Memory B cell (primary cell): ENCODE results near the gene GAPVD1.
"Not testable (repeated sequence)": the region's sequence is repeated elsewhere in the genome, so short reads cannot be mapped to it uniquely, and the experiment has no call there.

Experiments
- ATAC-seq: fragments of 150-1000 bp; cut with Tn5 transposase; 2 replicates; pipeline ENCODE4 v1.10.0; 2021; ENCODE audit warnings: low read depth, mild to moderate bottlenecking, moderate library complexity
- DNase-seq, 2 donors: peaks; one replicate each; pipeline ENCODE4 v3.0.0; 2022; ENCODE audit warnings: low spot score in 2 of 2
- H3K27ac Mint-ChIP-seq: one replicate; pipeline ENCODE4 v1.8.0; 2022; ENCODE audit warnings: mild to moderate bottlenecking, moderate library complexity, mixed read lengths
- H3K27me3 Mint-ChIP-seq: one replicate; pipeline ENCODE4 v1.8.0; 2022; ENCODE audit warnings: mixed read lengths
- H3K36me3 Mint-ChIP-seq: one replicate; pipeline ENCODE4 v1.8.0; 2022; ENCODE audit warnings: mild to moderate bottlenecking, mixed read lengths
- H3K4me1 Mint-ChIP-seq: one replicate; pipeline ENCODE4 v1.8.0; 2022; ENCODE audit warnings: mixed read lengths
- H3K4me3 Mint-ChIP-seq: one replicate; pipeline ENCODE4 v1.8.0; 2022; ENCODE audit warnings: mild to moderate bottlenecking, moderate library complexity, mixed read lengths
- H3K9me3 Mint-ChIP-seq: one replicate; pipeline ENCODE4 v1.8.0; 2022; ENCODE audit warnings: mixed read lengths

The GAPVD1 gene

DNA sequence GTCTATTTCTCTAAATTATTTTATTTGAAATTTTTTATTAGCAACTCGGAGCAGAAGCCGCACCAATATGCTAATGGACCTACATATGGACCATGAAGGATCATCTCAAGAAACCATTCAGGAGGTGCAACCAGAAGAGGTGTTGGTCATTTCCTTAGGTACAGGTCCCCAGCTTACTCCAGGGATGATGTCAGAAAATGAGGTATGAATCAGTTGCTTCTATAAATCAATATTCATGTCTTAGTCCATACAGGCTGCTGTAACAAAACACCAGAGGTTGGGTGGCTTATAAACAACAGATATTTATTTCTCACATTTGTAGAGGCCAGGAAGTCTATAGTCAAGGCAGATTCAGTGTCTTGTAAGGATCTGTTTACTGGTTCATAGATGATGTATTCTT lies 50.8 kb downstream of the GAPVD1 start:
- no peaks in the 10 kb centered on the region for H3K9me3 Mint-ChIP-seq
- DNase-seq: no peak
- H3K4me3 Mint-ChIP-seq: no peak overlapping the region
- peaks cover 43% of the 10 kb centered on the region for H3K36me3 Mint-ChIP-seq
- no peaks in the 10 kb centered on the region for H3K27me3 Mint-ChIP-seq
- no peak overlapping the region for H3K27ac Mint-ChIP-seq
- H3K4me1 Mint-ChIP-seq: no peaks in the 10 kb centered on the region
- no peak for ATAC-seq

DNA sequence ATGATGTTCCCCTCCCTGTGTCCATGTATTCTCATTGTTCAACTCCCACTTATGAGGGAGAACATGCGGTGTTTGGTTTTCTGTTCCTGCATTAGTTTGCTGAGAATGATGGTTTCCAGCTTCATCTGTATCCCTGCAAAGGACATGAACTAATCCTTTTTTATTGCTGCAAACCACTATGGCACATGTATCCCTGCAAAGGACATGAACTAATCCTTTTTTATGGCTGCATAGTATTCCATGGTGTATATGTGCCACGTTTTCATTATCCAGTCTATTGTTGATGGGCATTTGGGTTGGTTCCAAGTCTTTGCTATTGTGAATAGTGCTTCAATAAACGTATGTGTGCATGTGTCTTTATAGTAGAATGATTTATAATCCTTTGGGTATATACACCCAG lies 54.7 kb downstream of the GAPVD1 start:
- H3K27me3 Mint-ChIP-seq, H3K9me3 Mint-ChIP-seq, H3K27ac Mint-ChIP-seq, H3K4me1 Mint-ChIP-seq, ATAC-seq, H3K4me3 Mint-ChIP-seq, DNase-seq: not testable (repeated sequence)
- peaks cover 46% of the 10 kb centered on the region for H3K36me3 Mint-ChIP-seq

DNA sequence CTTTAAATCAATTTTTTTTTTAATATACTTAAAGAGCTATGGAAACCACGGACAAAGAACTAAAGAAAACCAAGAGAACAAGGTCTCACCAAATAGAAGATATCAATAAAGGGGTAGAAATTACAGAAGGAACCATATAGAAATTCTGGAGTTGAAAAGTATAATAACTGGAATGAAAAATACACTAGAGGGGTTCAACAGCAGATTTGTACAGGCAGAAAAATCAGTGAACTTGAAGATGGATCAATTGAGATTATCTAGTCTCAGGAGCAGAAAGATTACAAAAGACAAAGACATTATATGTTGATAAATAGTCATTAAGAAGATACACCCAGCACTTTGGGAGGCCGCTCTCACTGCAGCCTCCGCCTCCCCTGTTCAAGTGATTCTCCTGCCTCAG lies 56.1 kb downstream of the GAPVD1 start:
- ATAC-seq: no peak
- no peak overlapping the region for H3K4me3 Mint-ChIP-seq
- H3K4me1 Mint-ChIP-seq: no peaks in the 10 kb centered on the region
- H3K27me3 Mint-ChIP-seq: no peaks in the 10 kb centered on the region
- no peak for DNase-seq
- peaks cover 3% of the 10 kb centered on the region for H3K9me3 Mint-ChIP-seq
- H3K27ac Mint-ChIP-seq: no peak overlapping the region
- peaks cover 43% of the 10 kb centered on the region for H3K36me3 Mint-ChIP-seq

DNA sequence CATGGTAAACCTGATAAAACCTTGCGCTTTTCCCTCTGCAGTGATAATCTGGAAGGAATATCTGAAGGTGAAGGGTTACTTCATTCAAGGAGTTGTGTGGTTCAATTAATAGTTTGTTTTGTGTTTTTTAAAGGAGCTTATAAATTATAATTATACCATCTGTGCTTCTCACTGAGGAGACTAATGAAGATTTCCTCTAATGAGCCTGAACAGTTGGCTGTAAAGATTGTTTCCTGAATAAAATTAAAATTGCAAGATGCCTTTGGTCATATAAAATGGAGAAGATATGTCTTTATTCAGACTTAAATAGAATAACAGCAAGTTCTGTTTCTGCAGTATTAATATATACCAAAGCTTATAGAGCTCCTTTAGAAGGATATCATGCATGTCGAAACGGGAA lies 59.9 kb downstream of the GAPVD1 start:
- Mint-ChIP-seq H3K4me1 (no peaks in the 10 kb centered on the region), H3K27ac (no peak overlapping the region), H3K4me3 (no peak overlapping the region), H3K36me3 (peaks cover 33% of the 10 kb centered on the region), H3K9me3 (peaks cover 3% of the 10 kb centered on the region), H3K27me3 (no peaks in the 10 kb centered on the region)
- no peak for DNase-seq
- ATAC-seq: no peak

DNA sequence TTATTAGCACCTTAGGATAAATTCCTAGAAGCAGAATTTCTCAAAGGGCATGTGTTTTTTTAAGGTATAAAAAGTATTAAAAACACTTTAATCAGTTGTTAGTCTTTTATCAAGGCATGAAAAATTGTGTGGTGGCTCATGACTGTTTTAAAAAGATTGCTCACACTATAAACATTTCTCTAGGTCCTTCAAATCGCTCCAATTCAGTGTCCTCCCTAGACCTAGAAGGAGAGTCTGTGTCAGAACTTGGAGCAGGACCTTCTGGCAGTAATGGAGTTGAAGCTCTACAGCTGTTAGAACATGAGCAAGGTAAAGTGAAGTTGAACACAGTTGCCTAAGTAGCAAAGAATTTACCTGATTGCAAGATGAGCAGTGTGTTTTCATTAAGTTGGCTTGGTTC lies 62.0 kb downstream of the GAPVD1 start:
- ATAC-seq: no peak
- DNase-seq: no peak
- no peaks in the 10 kb centered on the region for H3K4me1 Mint-ChIP-seq
- H3K4me3 Mint-ChIP-seq: no peak overlapping the region
- no peak overlapping the region for H3K27ac Mint-ChIP-seq
- no peaks in the 10 kb centered on the region for H3K27me3 Mint-ChIP-seq
- H3K36me3 Mint-ChIP-seq: peaks cover 21% of the 10 kb centered on the region
- no peaks in the 10 kb centered on the region for H3K9me3 Mint-ChIP-seq

DNA sequence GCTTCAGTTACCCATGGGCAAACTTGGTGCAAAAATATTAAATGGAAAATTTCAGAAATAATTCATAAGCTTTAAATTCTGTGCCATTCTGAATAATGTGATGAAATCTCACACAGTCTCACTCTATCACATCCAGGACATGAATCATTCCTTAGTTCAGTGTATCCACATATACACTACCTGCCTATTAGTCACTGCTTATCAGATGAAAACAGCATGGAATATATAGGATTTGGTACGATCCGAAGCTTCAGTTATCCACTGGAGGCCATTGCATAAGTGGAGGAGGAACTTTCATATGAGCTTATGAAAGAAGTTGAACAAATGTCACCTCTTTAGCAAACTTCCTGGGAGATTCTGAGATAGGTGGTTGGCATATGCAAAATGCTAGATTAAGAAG lies 64.2 kb downstream of the GAPVD1 start:
- Mint-ChIP-seq H3K4me1 (no peaks in the 10 kb centered on the region), H3K27me3 (no peaks in the 10 kb centered on the region), H3K27ac (no peak overlapping the region), H3K4me3 (no peak overlapping the region), H3K36me3 (peaks cover 26% of the 10 kb centered on the region), H3K9me3 (no peaks in the 10 kb centered on the region)
- ATAC-seq (no peak), DNase-seq (no peak)

DNA sequence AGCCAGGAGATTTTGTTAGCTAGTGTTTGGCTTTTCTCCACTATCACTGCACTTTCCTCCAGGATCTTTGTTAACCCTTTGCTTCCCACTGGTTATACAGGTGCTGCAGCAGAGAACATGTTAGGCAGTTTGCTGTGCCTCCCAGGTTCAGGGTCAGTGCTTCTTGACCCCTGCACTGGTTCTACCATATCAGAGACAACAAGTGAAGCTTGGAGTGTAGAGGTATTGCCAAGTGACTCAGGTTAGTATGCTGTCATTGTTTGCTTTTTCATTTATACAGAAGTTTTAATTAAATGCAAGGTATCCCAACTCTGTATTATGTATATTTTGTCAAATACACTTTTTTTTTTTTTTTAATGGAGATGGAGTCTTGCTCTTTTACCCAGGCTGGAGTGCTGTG lies 68.4 kb downstream of the GAPVD1 start:
- DNase-seq (no peak), ATAC-seq (no peak)
- Mint-ChIP-seq H3K36me3 (peaks cover 30% of the 10 kb centered on the region), H3K27ac (no peak overlapping the region), H3K4me1 (no peaks in the 10 kb centered on the region), H3K9me3 (no peaks in the 10 kb centered on the region), H3K4me3 (no peak overlapping the region), H3K27me3 (no peaks in the 10 kb centered on the region)

DNA sequence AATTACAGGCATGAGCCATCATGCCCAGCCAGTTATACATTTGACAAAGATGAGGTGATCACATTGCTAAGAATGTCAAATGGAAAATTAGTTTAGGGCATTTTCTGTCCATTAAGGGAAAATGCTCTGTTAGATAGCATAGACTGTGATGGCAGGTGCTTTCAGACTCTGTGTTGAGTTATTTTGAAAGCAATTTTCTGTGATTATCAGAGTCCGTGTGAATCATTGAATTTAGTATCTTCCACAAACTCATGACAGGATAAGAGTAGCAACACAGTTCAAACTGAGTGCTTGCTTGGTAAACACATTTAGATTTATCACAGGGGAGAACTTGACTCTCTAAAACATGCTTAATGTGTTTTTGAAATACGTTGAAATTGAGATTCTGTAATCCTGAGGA lies 69.0 kb downstream of the GAPVD1 start:
- H3K27ac Mint-ChIP-seq: no peak overlapping the region
- H3K4me3 Mint-ChIP-seq: no peak overlapping the region

DNA sequence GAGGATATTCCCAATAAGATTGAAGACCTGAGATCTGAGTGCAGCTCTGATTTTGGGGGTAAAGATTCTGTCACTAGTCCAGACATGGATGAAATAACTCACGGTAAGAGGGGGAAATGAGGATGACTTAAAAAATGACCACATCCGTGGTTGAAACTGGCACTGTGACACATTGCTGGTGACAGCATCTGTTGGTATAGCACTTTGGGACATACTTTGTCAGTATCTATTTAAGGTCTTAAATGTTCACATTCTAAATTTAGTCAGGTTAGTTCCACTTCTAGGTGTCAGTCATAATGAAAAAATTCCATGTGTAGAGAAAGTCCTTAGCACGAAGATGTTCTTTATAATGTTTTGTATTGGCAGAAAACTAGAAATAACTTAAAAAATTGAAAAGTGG lies 70.9 kb downstream of the GAPVD1 start:
- no peaks in the 10 kb centered on the region for H3K27me3 Mint-ChIP-seq
- no peak overlapping the region for H3K27ac Mint-ChIP-seq
- no peak overlapping the region for H3K4me3 Mint-ChIP-seq
- H3K9me3 Mint-ChIP-seq: no peaks in the 10 kb centered on the region
- DNase-seq: no peak
- peaks cover 24% of the 10 kb centered on the region for H3K36me3 Mint-ChIP-seq
- H3K4me1 Mint-ChIP-seq: no peaks in the 10 kb centered on the region
- ATAC-seq: no peak

More for the DNA sequence above, 69.0 kb downstream of the GAPVD1 start:
- no peaks in the 10 kb centered on the region for H3K4me1 Mint-ChIP-seq
- H3K27me3 Mint-ChIP-seq: no peaks in the 10 kb centered on the region
- DNase-seq (no peak), ATAC-seq (no peak)
- peaks cover 30% of the 10 kb centered on the region for H3K36me3 Mint-ChIP-seq
- no peaks in the 10 kb centered on the region for H3K9me3 Mint-ChIP-seq

DNA sequence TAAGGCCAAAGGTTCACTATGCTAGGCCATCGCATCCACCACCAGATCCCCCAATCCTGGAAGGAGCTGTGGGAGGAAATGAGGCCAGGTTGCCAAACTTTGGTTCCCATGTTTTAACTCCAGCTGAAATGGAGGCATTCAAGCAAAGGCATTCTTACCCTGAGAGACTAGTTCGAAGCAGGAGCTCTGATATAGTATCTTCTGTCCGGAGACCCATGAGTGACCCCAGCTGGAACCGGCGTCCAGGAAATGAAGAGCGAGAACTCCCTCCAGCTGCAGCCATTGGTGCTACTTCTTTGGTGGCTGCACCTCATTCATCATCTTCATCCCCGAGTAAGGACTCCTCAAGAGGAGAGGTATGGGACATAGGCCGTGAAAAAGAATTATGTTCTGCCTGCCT lies 75.6 kb downstream of the GAPVD1 start:
- Mint-ChIP-seq H3K9me3 (no peaks in the 10 kb centered on the region), H3K4me1 (no peaks in the 10 kb centered on the region)
- no peak for ATAC-seq

DNA sequence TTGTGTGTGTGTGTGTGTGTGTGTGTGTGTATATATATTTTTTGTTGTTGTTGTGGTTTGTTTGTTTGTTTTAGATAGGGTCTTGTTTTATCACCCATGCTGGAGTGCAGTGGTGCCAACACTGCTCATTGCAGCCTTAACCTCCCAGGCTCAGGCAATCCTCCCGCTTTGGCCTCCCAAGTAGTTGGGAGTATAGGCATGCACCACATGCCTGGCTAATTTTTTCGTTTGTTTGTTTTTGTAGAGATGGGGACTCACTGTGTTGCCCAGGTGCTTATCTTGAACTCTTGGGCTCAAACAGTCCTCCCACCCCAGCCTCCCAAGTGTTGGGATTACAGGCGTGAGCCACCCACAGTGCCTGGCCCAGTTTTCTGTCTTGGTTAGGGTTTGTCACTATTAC lies 77.3 kb downstream of the GAPVD1 start:
- H3K27me3 Mint-ChIP-seq: no peaks in the 10 kb centered on the region

More for the DNA sequence above, 75.6 kb downstream of the GAPVD1 start:
- H3K27ac Mint-ChIP-seq: no peak overlapping the region
- H3K36me3 Mint-ChIP-seq: peaks cover 27% of the 10 kb centered on the region
- H3K4me3 Mint-ChIP-seq: no peak overlapping the region
- no peak for DNase-seq
- H3K27me3 Mint-ChIP-seq: no peaks in the 10 kb centered on the region

DNA sequence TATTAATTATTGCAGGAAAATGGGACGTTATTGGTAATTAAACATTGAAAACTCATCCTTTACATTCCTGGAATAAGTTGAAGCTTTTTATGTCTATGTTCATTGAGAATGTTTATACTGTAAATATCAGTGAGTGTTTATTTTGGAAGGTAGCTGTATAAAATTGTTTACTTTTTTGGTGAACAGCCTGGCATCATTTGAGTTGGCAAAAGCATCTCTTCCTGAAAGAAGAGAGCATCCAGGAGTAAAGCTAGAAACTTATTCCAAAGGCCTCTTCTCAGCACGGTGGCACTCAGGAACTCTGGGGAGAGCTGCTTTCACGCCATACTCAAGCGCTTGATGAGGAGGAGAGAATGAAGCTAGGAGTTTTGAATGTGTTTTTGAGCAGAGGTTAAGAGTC lies 79.9 kb downstream of the GAPVD1 start:
- Mint-ChIP-seq H3K27ac (no peak overlapping the region), H3K9me3 (no peaks in the 10 kb centered on the region), H3K36me3 (peaks cover 26% of the 10 kb centered on the region), H3K4me3 (no peak overlapping the region), H3K4me1 (no peaks in the 10 kb centered on the region), H3K27me3 (no peaks in the 10 kb centered on the region)
- ATAC-seq: no peak
- DNase-seq: no peak

More for the DNA sequence above, 77.3 kb downstream of the GAPVD1 start:
- no peaks in the 10 kb centered on the region for H3K9me3 Mint-ChIP-seq
- no peak overlapping the region for H3K4me3 Mint-ChIP-seq
- H3K4me1 Mint-ChIP-seq: no peaks in the 10 kb centered on the region
- no peak overlapping the region for H3K27ac Mint-ChIP-seq
- H3K36me3 Mint-ChIP-seq: peaks cover 26% of the 10 kb centered on the region
- ATAC-seq: no peak
- no peak for DNase-seq

DNA sequence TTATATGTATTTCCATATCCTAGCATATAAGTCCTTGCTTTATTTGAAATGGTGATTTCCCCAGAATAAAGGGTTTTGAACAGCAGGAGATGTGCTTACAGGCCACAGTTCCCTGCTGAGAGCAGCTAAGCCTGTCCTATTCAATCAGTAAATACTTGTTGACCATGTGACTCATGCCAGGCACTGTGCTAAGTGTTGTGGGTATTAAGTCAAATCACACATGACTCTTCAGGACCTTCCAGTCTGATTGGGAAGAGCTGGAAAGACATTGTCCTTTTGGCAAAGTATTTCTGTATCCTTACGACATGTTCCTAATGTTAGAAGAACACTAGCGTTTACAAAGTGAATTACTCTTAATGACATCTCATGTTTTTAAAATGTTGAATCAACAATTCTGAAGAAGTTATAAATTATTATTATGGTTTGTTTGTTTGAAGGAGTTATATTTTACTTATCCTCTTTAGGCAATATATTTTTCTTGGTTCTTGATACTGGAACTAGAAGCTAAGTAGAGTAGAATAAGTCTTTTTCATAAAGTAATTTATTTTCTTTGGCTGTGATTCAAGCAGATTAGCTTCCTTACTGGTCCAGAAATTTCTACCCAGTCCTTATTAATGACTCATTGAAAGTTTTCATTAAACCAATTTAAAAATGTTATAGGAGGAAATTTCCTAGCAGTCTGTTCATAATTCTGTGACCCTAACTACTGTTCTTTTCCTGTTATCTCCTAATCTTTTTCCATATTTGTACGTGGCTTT lies 82.1 kb downstream of the GAPVD1 start:
- H3K36me3 Mint-ChIP-seq: peaks cover 24% of the 10 kb centered on the region
- H3K4me3 Mint-ChIP-seq: no peak overlapping the region
- ATAC-seq (no peak), DNase-seq (no peak)
- no peaks in the 10 kb centered on the region for H3K27me3 Mint-ChIP-seq
- H3K9me3 Mint-ChIP-seq: no peaks in the 10 kb centered on the region
- no peak overlapping the region for H3K27ac Mint-ChIP-seq
- H3K4me1 Mint-ChIP-seq: no peaks in the 10 kb centered on the region

DNA sequence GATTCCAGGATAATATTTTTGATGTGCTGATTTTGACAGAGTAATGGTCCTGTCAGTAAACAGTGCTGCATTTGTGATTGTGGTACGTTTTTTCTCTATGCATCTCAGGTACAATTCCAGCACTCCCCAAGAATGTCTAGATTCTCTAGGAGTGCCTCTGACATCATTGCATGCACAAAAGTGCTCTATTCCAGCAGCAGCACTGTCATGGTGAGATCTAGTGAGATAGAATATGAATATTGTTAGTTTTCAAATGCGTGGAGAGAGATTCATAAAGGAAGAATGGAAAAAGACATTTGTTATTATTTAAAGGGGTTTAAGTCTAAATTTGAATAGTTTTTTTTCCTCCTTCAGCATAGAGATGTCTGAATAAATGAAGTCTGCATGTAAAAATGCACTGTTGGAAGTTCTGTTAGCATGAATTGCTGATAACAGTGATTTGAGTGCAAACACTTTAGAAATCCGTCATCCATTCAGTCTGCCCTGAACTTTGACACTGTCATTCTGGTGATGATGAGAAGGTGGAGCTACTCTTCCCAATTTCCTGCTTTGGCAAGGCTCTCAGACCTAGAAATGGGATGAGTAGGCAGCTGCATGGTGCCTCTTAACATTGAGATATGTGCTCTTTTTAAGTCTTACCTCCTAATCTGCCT lies 84.6 kb downstream of the GAPVD1 start:
- Mint-ChIP-seq H3K4me3 (no peak overlapping the region), H3K27ac (no peak overlapping the region), H3K9me3 (no peaks in the 10 kb centered on the region), H3K27me3 (no peaks in the 10 kb centered on the region), H3K4me1 (no peaks in the 10 kb centered on the region), H3K36me3 (peaks cover 34% of the 10 kb centered on the region)
- DNase-seq (no peak), ATAC-seq (no peak)

DNA sequence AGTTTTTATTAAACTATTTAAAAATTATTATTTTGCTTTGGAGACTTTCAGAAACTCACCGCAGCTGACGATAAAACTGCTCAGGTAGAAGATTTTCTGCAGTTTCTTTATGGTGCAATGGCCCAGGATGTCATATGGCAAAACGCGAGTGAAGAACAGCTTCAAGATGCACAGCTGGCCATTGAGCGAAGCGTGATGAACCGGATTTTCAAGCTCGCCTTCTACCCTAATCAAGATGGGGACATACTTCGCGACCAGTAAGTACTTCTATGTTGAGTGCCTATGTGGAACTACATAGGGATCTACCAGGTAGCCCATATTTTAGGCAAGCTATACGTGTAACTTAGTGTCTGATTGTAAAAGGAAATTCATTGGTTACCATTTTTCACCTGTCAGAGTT lies 94.0 kb downstream of the GAPVD1 start:
- H3K4me1 Mint-ChIP-seq: no peaks in the 10 kb centered on the region
- H3K9me3 Mint-ChIP-seq: no peaks in the 10 kb centered on the region
- peak overlapping the region; percentile 17 for H3K27ac Mint-ChIP-seq

More for the DNA sequence above, 94.0 kb downstream of the GAPVD1 start:
- Mint-ChIP-seq H3K27me3 (no peaks in the 10 kb centered on the region), H3K36me3 (peaks cover 33% of the 10 kb centered on the region), H3K4me3 (no peak overlapping the region)
- ATAC-seq (no peak), DNase-seq (no peak)
